ENCODE data around the gene TBL1XR1.

- TF ChIP-seq EZH2 (IDR thresholded peaks at IDR 0.05; ENCODE audit: borderline replicate concordance), result no peak
- TF ChIP-seq EZH2phosphoT487 (IDR thresholded peaks at IDR 0.05; ENCODE audit: low read depth, severe bottlenecking, unreplicated experiment), result no peak
Observed at GRCh38 chr3:177212756-177213155, 15.5 kb upstream of the TBL1XR1 start.
